GM19372 (cell line): ENCODE measurements around the gene ABLIM2.
"Not testable (repeated sequence)": the region's sequence is repeated elsewhere in the genome, so short reads cannot be mapped to it uniquely, and the experiment has no call there.

ENCODE experiments used
- ATAC-seq: cut with Tn5 transposase; IDR thresholded peaks from one replicate; pipeline ENCODE4 v1.9.1; 2021; ENCODE audit warnings: mild to moderate bottlenecking, low read depth, moderate library complexity; ENCODE audit not compliant: unreplicated experiment

ABLIM2 gene

GRCh38 chr4:7955393-7955792 is 203.2 kb downstream of the ABLIM2 start:
- ATAC-seq = no peak

- ATAC-seq = no peak
Measured at GRCh38 chr4:7952615-7953014, 206.0 kb downstream of the ABLIM2 start.

- no peak for ATAC-seq
Measured at GRCh38 chr4:7950301-7951092, 208.1 kb downstream of the ABLIM2 start.

GRCh38 chr4:7949759-7950158 is 208.9 kb downstream of the ABLIM2 start:
- ATAC-seq = no peak

GRCh38 chr4:7947927-7948326 is 210.7 kb downstream of the ABLIM2 start:
- ATAC-seq = no peak

GRCh38 chr4:7945709-7946380 is 212.8 kb downstream of the ABLIM2 start:
- ATAC-seq = no peak

- ATAC-seq = no peak
Measured at GRCh38 chr4:7944599-7945220, 213.9 kb downstream of the ABLIM2 start.

GRCh38 chr4:7943688-7944087 is 214.9 kb downstream of the ABLIM2 start:
- ATAC-seq = not testable (repeated sequence)

GRCh38 chr4:7943211-7943610 is 215.4 kb downstream of the ABLIM2 start:
- ATAC-seq = no peak

- ATAC-seq = no peak
Measured at GRCh38 chr4:7941965-7942496, 216.6 kb downstream of the ABLIM2 start.

GRCh38 chr4:7941111-7941964 is 217.3 kb downstream of the ABLIM2 start:
- no peak for ATAC-seq

- ATAC-seq = peak; percentile 90
Measured at GRCh38 chr4:7939377-7940108, 219.1 kb downstream of the ABLIM2 start, which contains the start of gene AFAP1. AFAP1 (minus strand) TSS chr4:7939861; CDS start chr4:7872078, 67,783 bp downstream.

- no peak for ATAC-seq
Measured at GRCh38 chr4:7938609-7939376, 219.8 kb downstream of the ABLIM2 start.

- ATAC-seq = no peak
Measured at GRCh38 chr4:7938266-7938608, 220.4 kb downstream of the ABLIM2 start.

- ATAC-seq = no peak
Measured at GRCh38 chr4:7937006-7937405, 221.6 kb downstream of the ABLIM2 start.

GRCh38 chr4:7933651-7934510 is 224.7 kb downstream of the ABLIM2 start:
- no peak for ATAC-seq

GRCh38 chr4:7932287-7932686 is 226.3 kb downstream of the ABLIM2 start:
- ATAC-seq = no peak
